Right cardiac atrium (tissue), 5 donors: ENCODE results near the gene UMPS. TPM values are rescaled to one million over a fixed set of nuclear protein-coding genes. Genes with fewer than 3 reads are reported as not detected.
A peak's percentile ranks its signal among the peaks of the same experiment; 100 is the strongest.
"Not testable (repeated sequence)": the region's sequence is repeated elsewhere in the genome, so short reads cannot be mapped to it uniquely, and the experiment has no call there.

Experiments used
- ATAC-seq, 2 donors: fragments of 200-7000 bp; cut with Tn5 transposase; one replicate each; pipeline versions ENCODE4 v1.8.0 to v1.9.1; 2020; ENCODE audit warnings: moderate library complexity in 2 of 2, mild to moderate bottlenecking in 1 of 2
- DNase-seq, 3 donors: peaks; one replicate each; pipeline ENCODE4 v3.0.0-alpha.2; 2020
- H3K27ac ChIP-seq: one replicate; pipeline ENCODE4 v1.5.1; 2013; ENCODE audit warnings: mild to moderate bottlenecking, low read length, control low read depth, moderate library complexity
- H3K27me3 ChIP-seq: one replicate; pipeline ENCODE4 v1.6.1; 2013; ENCODE audit not compliant: control insufficient read depth, insufficient read depth
- H3K4me1 ChIP-seq: one replicate; pipeline ENCODE4 v1.6.1; 2013; ENCODE audit warnings: low read length; ENCODE audit not compliant: control insufficient read depth, insufficient read depth
- H3K4me3 ChIP-seq: one replicate; pipeline ENCODE4 v1.5.1; 2013; ENCODE audit warnings: low read length, control low read depth
- H3K9me3 ChIP-seq: one replicate; pipeline ENCODE4 v1.6.1; 2013; ENCODE audit warnings: low read length; ENCODE audit not compliant: control insufficient read depth
- WGBS: extraction: QIAGEN DNeasy Blood & Tissue Kit; methylation state at CpG from one replicate; pipeline ENCODE4 v1.1.7; 2013; 5-methylcytosine and 5-hydroxymethylcytosine counted together
- intact Hi-C, 4 donors: fragments of 100-400 bp; cut with DNase I; formaldehyde crosslinking; loops; one replicate each; pipeline versions ENCODE4 v1.11.0 to v1.14.0; 2022 to 2023
- polyA plus RNA-seq: library from polyadenylated mRNA; stranded (reverse); fragments of 200-250 nt; gene quantifications from one replicate; pipeline ENCODE4 v1.2.3, GENCODE V29; 2013
- total RNA-seq, 4 donors: library from RNA; stranded (reverse); fragmentation: NEBNext Ultra II Directional; extraction: Animal tissue kit (Norgen Biotek cat#: 25700); gene quantifications; one replicate each; pipeline ENCODE4 v1.2.1, GENCODE V29; 2021
- donor health status: healthy with polysubstance abuse.
- donor health status: DM: no; HTN: yes; CAD: no.
- donor health status: DM: no; HTN: no; CAD: no.
- donor health status: DM: no; HTN: yes; CAD: no; lungs with severe emphysema.
- donor health status: DM: yes; HTN: yes; CAD: no.

UMPS gene
- total and polyA plus RNA-seq, 5 donors, result 4.2 to 12.8 (median 10.4) TPM

DNA sequence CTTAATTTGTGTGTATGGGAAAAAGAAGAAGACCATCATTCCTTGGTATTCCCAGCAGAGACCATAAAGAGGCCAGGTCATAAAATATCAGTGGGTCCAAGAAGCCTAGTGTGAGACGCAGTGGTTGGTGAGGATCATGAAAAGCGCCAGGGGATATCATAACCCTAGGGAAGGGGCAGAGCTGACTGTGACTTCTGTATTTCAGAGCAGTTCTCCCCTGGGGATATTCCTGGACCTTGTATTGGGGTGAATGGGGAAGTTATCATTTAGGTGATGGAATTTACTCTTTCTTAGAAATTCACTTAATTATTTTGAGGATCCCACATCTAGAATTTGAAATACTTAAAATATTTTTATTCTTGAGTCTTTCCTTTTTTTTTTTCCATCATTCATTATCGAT is 34.9 kb upstream of the UMPS start:
- no peaks in the 10 kb centered on the region for H3K4me1 ChIP-seq
- 90% methylated on average over 3 of the region's 3 CpGs for WGBS
- H3K4me3 ChIP-seq, result no peak overlapping the region
- DNase-seq, result no peak
- intact Hi-C loops, result no loop called here
- no peak for ATAC-seq
- H3K9me3 ChIP-seq, result no peaks in the 10 kb centered on the region
- H3K27me3 ChIP-seq, result no peaks in the 10 kb centered on the region
- no peak overlapping the region for H3K27ac ChIP-seq

DNA sequence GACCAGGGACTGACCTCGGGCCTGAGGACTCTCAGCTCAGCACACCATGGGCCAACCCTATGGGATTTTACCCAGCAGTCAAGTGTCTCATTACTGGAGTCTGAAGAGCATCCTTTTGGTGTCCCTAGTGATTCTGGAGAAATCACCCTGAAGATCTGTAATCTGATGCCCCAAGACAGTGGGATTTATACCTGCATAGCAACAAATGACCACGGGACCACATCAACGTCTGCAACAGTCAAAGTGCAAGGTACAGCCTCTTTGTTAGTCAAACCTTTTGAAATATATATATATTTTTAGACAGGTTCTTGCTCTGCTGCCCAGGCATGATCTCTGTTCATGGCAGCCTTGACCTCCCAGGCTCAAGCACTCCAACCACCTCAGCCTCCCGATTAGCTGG is 34.2 kb upstream of the UMPS start:
- intact Hi-C loops, result no loop called here
- 94% methylated on average over 4 of the region's 4 CpGs for WGBS

DNA sequence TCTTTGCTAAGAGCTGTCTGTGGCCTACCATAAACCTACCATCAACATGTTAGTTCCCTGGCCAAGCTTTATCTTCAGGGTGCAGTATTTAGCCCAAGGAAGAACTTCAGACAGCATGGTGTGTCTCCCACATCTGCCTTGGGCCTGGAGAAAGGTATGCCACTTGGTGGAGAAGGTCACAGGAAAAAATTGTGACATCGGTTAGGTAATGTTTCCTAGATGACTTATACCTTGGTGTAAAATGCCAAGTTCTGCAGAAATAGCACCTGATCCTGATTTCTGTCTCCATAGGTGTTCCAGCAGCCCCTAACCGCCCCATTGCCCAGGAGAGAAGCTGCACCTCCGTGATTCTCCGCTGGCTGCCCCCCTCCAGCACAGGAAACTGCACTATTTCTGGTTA is 33.0 kb upstream of the UMPS start:
- DNase-seq, result no peak
- H3K4me3 ChIP-seq, result no peak overlapping the region
- H3K27ac ChIP-seq, result no peak overlapping the region
- no peaks in the 10 kb centered on the region for H3K4me1 ChIP-seq
- intact Hi-C loops, result no loop called here
- no peaks in the 10 kb centered on the region for H3K27me3 ChIP-seq
- H3K9me3 ChIP-seq, result no peaks in the 10 kb centered on the region
- WGBS, result 95% methylated on average over 4 of the region's 4 CpGs
- ATAC-seq, result no peak

More for the DNA sequence above, 34.2 kb upstream of the UMPS start:
- H3K4me3 ChIP-seq, result no peak overlapping the region
- H3K4me1 ChIP-seq, result no peaks in the 10 kb centered on the region
- no peaks in the 10 kb centered on the region for H3K9me3 ChIP-seq
- no peaks in the 10 kb centered on the region for H3K27me3 ChIP-seq
- ATAC-seq (no peak), DNase-seq (no peak)
- H3K27ac ChIP-seq, result no peak overlapping the region

DNA sequence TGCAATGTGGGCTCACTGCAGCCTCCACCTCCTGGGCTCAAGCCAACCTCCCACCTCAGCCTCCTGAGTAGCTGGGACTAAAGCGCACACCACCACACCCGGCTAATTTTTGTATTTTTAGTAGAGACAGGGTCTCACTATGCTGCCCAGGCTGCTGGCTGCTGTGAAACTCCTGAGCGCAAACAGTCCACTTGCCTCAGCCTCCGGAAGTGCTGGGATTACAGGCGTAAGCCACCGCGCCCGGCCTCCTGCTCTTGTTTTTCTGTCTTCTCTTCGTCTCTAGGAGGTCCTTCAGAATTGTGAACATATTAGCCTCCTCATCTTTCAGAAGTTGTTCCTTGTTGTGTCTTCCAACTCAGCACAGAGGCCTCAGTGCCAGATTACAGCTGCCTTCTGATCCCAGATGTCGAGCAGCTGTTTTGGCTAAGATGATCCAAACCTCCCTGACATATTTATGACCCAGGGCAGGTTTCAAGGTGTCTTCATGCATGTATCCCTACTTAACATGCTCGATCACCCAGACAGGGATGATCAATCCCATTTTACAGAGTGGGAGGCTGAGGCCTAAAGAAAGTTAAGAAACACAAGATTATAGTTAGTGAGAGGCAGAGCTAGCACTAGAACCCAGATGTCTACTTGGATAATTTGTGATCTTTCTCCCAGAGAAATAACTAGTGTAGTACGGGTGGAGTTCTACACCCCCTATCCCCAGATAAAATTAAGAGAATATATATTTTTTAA is 32.1 kb upstream of the UMPS start:
- ATAC-seq (no peak), DNase-seq (no peak)
- no peak overlapping the region for H3K4me3 ChIP-seq
- H3K27me3 ChIP-seq, result no peaks in the 10 kb centered on the region
- 91% methylated on average over 12 of the region's 12 CpGs for WGBS
- no peak overlapping the region for H3K27ac ChIP-seq
- intact Hi-C loops, result no loop called here
- H3K9me3 ChIP-seq, result no peaks in the 10 kb centered on the region
- H3K4me1 ChIP-seq, result no peaks in the 10 kb centered on the region

DNA sequence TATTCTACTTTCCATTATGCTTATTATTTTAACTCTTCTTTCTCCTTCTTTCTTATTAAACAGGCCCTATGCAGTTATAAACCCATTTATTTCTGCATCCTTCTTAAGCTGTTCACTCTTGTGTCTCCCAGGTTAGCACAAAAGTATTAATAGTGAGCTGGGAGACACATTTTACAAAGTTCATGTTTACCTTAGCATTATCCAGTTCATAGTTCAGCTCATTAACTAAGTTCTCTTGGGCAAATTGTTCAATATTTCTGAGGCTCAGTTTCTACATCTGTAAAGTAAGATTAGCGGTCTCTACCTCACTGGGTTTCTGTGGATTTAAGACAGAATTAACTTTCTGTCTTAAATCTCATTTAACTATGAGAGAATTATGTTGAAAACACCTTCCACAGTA is 31.2 kb upstream of the UMPS start:
- no peak overlapping the region for H3K4me3 ChIP-seq
- DNase-seq, result no peak
- H3K27ac ChIP-seq, result no peak overlapping the region
- no peaks in the 10 kb centered on the region for H3K9me3 ChIP-seq
- H3K4me1 ChIP-seq, result no peaks in the 10 kb centered on the region
- 95% methylated on average over 1 of the region's 1 CpG for WGBS
- ATAC-seq, result no peak
- intact Hi-C loops, result no loop called here
- no peaks in the 10 kb centered on the region for H3K27me3 ChIP-seq

DNA sequence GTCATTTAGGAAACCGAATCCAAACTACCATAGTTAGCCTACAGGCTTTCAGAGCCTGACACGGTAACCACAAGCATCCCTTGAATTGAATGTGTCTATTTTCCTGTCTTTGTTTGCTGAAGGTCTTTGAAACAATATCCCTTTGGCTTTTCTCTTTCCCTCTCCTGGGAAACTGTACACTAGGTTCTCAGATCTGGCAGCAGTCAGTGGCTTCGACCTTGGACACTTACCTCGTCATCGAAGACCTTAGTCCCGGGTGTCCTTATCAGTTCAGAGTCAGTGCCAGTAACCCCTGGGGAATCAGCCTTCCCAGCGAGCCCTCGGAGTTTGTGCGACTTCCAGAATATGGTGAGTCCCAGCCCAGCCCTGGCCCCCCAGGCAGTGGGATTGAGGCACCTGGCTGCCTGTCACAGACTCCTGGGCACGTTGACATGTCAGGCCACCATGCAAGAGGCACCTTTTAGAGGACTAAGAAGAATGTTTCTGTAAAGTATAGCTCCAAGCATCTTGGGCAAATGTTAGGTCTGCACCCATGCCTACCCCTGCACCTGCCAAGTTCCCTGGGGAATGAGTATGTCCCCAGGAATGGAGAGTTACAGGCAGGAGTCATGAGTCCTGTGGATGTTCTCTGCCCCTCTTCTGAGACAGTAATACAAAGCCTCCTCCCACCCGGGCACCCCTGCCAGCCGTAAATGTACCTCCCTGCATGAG is 30.4 kb upstream of the UMPS start:
- ATAC-seq (peak; percentile 51 to 55), DNase-seq (no peak)
- Histone ChIP-seq H3K27ac (no peak overlapping the region), H3K4me1 (no peaks in the 10 kb centered on the region), H3K9me3 (no peaks in the 10 kb centered on the region), H3K4me3 (no peak overlapping the region), H3K27me3 (no peaks in the 10 kb centered on the region)
- intact Hi-C loops, result no loop called here
- WGBS, result 55% methylated on average over 12 of the region's 12 CpGs

DNA sequence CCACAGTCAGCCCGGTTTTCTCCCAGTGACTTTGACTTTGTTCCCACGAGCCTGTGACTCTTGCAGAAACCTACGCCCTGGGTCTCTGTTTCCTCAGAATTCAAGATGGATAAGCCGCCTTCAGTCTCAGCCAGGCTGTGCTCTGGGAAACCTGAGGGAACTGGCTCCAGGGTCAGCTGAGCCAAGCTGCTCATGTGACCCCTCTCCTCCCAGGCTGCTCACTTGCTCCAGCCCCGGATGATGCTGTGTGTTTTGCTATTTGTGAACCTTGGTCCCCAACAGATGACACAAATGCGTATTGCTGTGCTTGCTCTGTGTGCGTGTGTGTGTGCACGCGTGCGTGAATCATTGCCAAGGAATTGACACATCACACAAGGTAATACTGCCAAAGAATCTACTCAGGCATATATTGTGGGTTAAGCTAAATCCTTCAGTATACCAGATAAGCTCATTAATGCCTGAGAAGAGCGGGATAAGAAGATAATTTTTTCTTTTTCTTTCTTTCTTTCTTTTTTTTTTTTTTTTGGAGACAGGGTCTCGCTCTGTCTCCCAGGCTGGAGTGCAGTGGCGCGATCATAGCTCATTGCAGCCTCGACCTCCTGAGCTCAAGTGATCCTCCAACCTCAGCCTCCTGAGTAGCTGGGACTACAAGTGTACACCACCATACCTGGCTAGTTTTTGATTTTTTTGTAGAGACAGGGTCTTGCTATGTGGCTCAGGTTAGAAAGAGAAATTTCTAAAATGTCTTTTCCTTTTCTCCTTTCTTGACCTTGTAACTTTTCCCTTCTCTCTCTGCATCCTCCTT is 29.2 kb upstream of the UMPS start:
- ATAC-seq, result peak in 1 of 2 donors; percentile 37
- H3K9me3 ChIP-seq, result no peaks in the 10 kb centered on the region
- H3K4me3 ChIP-seq, result no peak overlapping the region
- no peak overlapping the region for H3K27ac ChIP-seq
- WGBS, result 88% methylated on average over 15 of the region's 15 CpGs
- no peak for DNase-seq
- no peaks in the 10 kb centered on the region for H3K4me1 ChIP-seq
- intact Hi-C loops, result no loop called here
- no peaks in the 10 kb centered on the region for H3K27me3 ChIP-seq

DNA sequence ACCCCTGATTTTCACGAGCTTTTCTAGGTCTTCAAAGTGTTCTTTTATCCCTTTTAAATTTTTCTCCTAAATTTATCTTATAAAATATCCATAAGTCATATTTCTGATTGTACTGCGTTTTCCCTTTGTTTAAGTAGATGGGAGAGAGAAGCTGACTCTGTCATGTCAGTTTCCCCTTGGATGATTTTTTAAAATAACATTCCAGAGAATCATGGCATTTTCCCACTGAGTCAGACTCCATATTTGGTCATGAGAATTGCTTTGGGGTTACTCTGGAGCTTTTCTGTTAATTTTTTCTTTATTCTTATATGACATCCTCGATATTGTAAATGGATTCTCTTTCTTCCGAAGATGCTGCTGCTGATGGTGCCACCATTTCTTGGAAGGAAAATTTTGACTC is 28.6 kb upstream of the UMPS start:
- H3K4me3 ChIP-seq, result no peak overlapping the region
- H3K9me3 ChIP-seq, result no peaks in the 10 kb centered on the region
- no peaks in the 10 kb centered on the region for H3K4me1 ChIP-seq
- DNase-seq (no peak), ATAC-seq (no peak)
- no peak overlapping the region for H3K27ac ChIP-seq
- 80% methylated on average over 4 of the region's 4 CpGs for WGBS
- H3K27me3 ChIP-seq, result no peaks in the 10 kb centered on the region
- intact Hi-C loops, result no loop called here

DNA sequence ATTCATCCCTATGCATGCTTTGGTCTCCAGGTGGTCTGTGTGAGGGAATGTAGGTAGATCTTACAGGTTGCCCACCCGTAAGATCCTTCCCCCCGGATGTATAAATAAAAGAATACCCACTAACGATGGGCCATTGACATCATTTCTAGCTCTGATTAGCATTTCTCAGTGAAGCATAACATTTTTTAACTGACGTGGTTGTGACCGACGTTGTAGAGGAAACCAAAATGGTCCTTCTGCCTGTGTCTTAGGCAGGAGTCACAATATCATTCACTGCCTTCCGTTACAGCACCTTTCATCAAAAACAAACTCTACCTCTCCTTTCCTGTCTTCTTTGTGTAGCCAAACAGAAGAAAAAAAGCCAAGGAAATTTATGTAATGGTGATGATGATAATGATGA is 27.3 kb upstream of the UMPS start:
- DNase-seq (no peak), ATAC-seq (no peak)
- 87% methylated on average over 7 of the region's 7 CpGs for WGBS
- H3K27ac ChIP-seq, result no peak overlapping the region
- intact Hi-C loops, result no loop called here
- H3K4me3 ChIP-seq, result no peak overlapping the region
- no peaks in the 10 kb centered on the region for H3K4me1 ChIP-seq
- H3K9me3 ChIP-seq, result no peaks in the 10 kb centered on the region
- no peaks in the 10 kb centered on the region for H3K27me3 ChIP-seq

DNA sequence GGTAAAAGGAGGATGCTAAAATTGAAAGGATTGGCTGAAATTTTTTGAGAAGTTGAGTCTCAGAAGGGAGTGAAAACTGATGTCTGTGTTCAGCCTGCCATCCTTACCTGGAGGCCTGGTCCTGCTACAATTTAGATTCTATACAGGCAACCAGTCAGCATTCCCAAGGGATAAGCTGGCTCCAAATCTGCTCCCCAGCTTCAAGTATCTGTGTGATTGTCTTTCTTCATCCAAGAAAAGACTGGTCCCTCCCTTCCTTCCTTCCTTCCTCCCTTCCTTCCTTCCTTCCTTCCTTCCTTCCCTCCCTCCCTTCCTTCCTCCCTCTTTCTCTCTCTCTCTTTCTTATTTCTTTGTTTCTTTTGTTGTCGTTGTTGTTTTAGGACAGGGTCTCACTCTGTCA is 24.7 kb upstream of the UMPS start:
- H3K9me3 ChIP-seq, result no peaks in the 10 kb centered on the region
- no peak overlapping the region for H3K4me3 ChIP-seq
- WGBS, result 90% methylated on average over 1 of the region's 1 CpG

DNA sequence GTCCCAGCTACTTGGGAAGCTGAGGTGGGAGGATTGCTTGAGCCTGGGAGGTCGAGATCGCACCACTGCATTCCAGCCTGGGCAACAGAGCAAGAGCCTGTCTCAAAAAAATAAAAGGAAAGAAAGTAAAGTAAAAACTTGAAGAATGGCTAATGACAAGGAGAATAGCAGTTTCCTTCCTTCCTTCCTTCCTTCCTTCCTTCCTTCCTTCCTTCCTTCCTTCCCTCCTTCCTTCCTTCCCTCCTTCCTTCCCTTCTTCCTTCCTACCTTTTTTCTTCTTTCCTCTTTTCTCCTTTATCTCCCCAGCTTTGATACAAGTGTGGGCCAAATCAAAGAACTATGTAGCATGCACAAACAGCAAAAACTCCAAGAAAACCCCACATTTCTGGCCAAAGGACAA is 23.0 kb upstream of the UMPS start:
- ATAC-seq, H3K9me3 ChIP-seq, H3K27ac ChIP-seq, DNase-seq, H3K4me3 ChIP-seq, H3K27me3 ChIP-seq, intact Hi-C loops, H3K4me1 ChIP-seq: not testable (repeated sequence)
- 94% methylated on average over 2 of the region's 2 CpGs for WGBS

More for the DNA sequence above, 24.7 kb upstream of the UMPS start:
- H3K4me1 ChIP-seq, result no peaks in the 10 kb centered on the region
- no peak overlapping the region for H3K27ac ChIP-seq
- ATAC-seq, result no peak
- DNase-seq, result no peak
- H3K27me3 ChIP-seq, result no peaks in the 10 kb centered on the region
- intact Hi-C loops, result no loop called here
